Measurements from ENCODE around the gene HMGCR.
A peak's percentile ranks its signal among the peaks of the same experiment; 100 is the strongest.

The HMGCR gene

DNA sequence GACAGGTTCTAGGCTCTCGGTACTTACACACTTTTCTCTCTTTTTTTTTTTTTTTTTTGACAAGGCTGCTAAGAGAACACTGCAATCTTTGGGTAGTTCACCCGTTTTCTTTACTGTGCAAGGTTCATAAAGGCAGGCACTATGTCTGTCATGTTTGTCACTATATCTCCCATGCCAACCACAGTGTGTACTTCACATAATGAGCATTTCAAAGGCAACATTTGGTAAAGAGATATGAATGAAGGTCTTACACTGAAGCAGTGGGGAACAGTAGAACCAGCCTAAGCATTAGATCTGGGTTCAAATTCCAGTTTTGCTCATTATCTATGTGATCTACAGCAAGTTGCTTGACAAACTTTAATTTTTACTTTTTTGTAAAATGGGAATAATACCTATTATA lies 1.5 kb upstream of the HMGCR start:
- H3K4me3 ChIP-seq (ENCODE audit: low read length), result no peak overlapping the region
- no peak for DNase-seq (ENCODE audit: low read depth)
- TF ChIP-seq, protein P1, sequence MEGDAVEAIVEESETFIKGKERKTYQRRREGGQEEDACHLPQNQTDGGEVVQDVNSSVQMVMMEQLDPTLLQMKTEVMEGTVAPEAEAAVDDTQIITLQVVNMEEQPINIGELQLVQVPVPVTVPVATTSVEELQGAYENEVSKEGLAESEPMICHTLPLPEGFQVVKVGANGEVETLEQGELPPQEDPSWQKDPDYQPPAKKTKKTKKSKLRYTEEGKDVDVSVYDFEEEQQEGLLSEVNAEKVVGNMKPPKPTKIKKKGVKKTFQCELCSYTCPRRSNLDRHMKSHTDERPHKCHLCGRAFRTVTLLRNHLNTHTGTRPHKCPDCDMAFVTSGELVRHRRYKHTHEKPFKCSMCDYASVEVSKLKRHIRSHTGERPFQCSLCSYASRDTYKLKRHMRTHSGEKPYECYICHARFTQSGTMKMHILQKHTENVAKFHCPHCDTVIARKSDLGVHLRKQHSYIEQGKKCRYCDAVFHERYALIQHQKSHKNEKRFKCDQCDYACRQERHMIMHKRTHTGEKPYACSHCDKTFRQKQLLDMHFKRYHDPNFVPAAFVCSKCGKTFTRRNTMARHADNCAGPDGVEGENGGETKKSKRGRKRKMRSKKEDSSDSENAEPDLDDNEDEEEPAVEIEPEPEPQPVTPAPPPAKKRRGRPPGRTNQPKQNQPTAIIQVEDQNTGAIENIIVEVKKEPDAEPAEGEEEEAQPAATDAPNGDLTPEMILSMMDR (conservative IDR thresholded peaks at IDR 0.05; ENCODE audit: low read length), result no peak

DNA sequence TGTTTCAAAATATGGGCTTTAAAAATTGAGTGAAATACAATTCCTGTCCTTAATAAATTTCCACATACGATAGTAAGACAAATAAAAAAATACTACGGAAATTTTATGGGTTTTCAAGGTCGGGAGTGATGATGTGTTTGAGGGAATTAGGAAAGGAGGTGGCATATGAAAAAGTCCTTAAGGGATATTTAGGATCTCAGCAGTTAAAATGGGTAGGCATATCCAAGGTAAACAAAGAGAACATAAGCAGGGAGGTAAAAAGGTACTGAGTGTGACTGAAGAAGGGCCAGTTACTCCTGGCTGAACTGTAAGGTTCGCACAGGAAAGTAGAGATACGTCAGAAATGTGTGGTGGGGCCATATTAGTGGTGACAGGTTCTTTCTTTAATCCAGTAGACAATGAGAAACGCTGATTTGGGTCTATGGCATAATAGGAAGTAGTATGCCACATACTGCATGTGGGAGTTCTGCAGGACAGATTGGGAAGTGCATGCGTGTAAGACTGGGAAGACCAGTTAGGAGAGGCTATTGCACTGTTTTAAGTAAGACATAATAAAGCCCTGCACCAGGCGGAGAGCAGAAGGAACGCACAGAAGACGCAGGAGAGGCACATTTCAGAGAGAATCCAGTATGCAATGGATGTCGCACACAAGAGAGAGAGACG lies 937 bp upstream of the HMGCR start:
- TF ChIP-seq, protein P1 (conservative IDR thresholded peaks at IDR 0.05; ENCODE audit: low read length), result peak; percentile 64
- H3K4me3 ChIP-seq (ENCODE audit: low read length), result peak overlapping the region; percentile 95
- peak; percentile 84 for DNase-seq (ENCODE audit: low read depth)

DNA sequence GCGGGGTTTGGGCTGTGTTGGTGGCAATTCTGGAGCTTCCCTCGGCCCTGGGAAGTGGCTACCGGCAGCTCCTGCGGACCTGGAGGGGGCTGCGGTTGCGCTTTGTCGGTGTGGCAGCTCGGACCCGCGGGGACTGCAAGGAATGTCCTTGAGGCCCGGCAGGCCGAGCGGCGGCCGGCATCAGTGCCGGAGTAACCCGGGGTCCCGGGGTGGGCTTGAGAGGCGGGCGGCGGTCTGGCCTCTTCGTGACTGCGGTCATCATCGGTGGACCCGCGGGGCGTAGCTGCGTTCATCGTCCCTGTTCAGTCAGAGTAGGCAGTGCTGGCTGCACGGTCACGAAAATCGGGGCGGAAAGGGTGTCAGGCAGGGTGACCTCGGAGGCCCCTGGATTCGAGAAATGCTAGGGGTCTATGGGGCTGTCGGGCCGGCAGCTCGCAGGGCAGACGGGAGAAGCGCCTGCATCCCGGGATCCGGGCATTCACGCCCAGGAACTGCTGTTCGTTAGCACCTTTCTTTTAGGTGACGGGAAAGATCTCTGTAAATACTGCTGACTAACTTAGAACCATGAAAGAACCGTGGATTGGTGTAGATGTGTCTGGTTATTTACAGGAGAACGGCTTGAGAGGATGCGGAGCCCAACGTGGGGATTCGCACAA lies 474 bp downstream of the HMGCR start:
- DNase-seq (ENCODE audit: low read depth), result peak; percentile 4
- TF ChIP-seq, protein P1 (conservative IDR thresholded peaks at IDR 0.05; ENCODE audit: low read length), result no peak
- H3K4me3 ChIP-seq (ENCODE audit: low read length), result peak overlapping the region; percentile 95

DNA sequence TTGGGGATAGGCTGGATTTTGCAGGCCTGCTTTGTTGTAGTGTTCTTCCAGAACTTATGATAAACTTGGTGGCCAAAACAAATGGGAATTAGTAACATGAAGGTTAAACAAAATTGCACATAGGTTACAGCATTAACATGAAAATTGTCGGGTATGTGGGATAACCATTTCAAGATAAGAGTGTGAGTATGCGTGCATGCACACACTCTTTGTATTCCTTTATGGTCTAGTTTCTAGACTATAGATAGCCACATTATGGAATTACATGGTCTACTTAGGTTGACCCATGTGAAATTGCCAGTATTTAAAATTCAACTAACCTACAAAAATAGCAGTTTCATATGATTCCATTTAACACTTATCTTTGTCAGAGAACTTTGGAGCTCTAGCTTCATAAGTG lies 1.4 kb downstream of the HMGCR start:
- no peak for DNase-seq (ENCODE audit: low read depth)
- peak overlapping the region; percentile 95 for H3K4me3 ChIP-seq (ENCODE audit: low read length)
- TF ChIP-seq, protein P1 (conservative IDR thresholded peaks at IDR 0.05; ENCODE audit: low read length), result no peak

DNA sequence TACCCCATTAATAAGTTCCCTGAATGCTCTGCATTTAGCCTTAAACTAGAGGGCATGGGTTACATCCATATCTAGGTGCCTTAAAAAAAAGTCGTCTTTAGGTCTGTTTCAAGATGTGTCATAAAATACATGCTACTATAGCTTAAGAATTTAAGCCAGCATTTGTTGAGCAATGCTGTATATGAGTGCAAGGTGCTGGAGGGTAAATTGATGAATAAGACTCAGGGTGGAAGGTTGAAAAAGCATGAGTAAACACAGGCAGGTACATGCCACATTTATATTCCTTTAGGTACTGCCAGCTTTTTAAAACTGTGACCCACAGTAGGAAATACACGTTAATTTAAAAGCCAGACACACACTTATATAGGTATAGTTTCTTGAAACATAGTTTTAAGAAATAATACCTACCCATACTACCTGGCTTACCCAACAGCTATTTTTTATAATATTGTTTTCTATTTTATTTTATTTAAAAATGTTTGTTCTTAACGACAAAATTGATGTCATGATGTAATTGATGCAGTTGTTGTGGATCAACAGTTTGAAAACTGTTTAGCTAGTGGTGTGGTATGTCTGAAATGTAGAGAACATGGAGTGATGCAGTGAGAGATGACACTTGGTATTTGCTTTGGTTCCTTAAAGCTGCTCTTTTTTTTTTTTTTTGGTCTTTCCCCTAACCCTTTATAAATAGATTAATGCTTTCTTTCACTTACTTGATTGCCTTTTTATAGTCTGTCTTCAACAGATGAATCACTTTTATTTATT lies 3.9 kb downstream of the HMGCR start:
- TF ChIP-seq, protein P1 (conservative IDR thresholded peaks at IDR 0.05; ENCODE audit: low read length), result no peak
- no peak overlapping the region for H3K4me3 ChIP-seq (ENCODE audit: low read length)

DNA sequence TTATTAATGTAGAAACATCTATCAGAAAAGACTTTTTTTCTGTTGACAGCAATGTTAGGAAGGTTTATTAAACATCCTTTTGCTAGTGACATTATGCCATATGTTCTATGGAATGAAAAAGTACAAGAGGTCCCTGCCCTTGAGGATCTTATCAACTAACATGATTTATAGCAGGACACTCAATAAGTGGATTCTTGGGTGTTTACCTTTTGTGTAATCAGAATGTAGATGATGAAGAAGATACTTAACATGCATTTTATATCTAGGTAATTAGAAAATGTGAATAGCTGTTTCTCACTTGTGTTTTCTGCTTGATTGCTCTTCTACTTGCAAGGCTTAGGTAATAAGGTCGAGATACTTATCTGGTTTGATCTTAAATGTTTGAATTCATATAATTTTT lies 4.9 kb downstream of the HMGCR start:
- no peak overlapping the region for H3K4me3 ChIP-seq (ENCODE audit: low read length)
- TF ChIP-seq, protein P1 (conservative IDR thresholded peaks at IDR 0.05; ENCODE audit: low read length), result no peak
- DNase-seq (ENCODE audit: low read depth), result no peak

More for the DNA sequence above, 3.9 kb downstream of the HMGCR start:
- DNase-seq (ENCODE audit: low read depth), result peak; percentile 24
